Ishikawa (cell line): ENCODE results near the gene ZFAND2B.

Experiments
- CEBPB ChIP-seq: IDR thresholded peaks from 2 replicates; pipeline ENCODE4 v1.6.1; 2012
- CREB1 ChIP-seq: IDR thresholded peaks from 2 replicates; pipeline ENCODE4 v1.6.1; 2012; ENCODE audit warnings: low read depth
- EGR1 ChIP-seq: IDR thresholded peaks from 2 replicates; pipeline ENCODE4 v1.6.1; 2012
- EP300 ChIP-seq: IDR thresholded peaks from 2 replicates; pipeline ENCODE4 v1.6.1; 2012; ENCODE audit warnings: borderline replicate concordance
- FOXM1 ChIP-seq: IDR thresholded peaks from 2 replicates; pipeline ENCODE4 v1.6.1; 2012; ENCODE audit warnings: low read depth, borderline replicate concordance
- NFIC ChIP-seq: IDR thresholded peaks from 2 replicates; pipeline ENCODE4 v1.6.1; 2012
- RAD21 ChIP-seq: IDR thresholded peaks from 2 replicates; pipeline ENCODE4 v1.6.1; 2012; ENCODE audit warnings: low read depth
- TAF1 ChIP-seq: IDR thresholded peaks from 2 replicates; pipeline ENCODE4 v1.6.1; 2012; ENCODE audit warnings: low read depth, mild to moderate bottlenecking
- TCF12 ChIP-seq: IDR thresholded peaks from 2 replicates; pipeline ENCODE4 v1.6.1; 2012; ENCODE audit warnings: low read depth
- TEAD4 ChIP-seq: IDR thresholded peaks from 2 replicates; pipeline ENCODE4 v1.6.1; 2012
- YY1 ChIP-seq: IDR thresholded peaks from 2 replicates; pipeline ENCODE4 v1.6.1; 2012; ENCODE audit warnings: low read depth
- ZBTB7A ChIP-seq: IDR thresholded peaks from 2 replicates; pipeline ENCODE4 v1.6.1; 2012; ENCODE audit warnings: low read depth
- TF ChIP-seq, protein P1 (sequence below): IDR thresholded peaks from 2 replicates; pipeline ENCODE4 v1.6.1; 2012; ENCODE audit warnings: low read depth, mild to moderate bottlenecking
- TF ChIP-seq, protein P2 (sequence below): IDR thresholded peaks from 2 replicates; pipeline ENCODE4 v1.6.1; 2012
- TF ChIP-seq, protein P3 (sequence below): IDR thresholded peaks from 2 replicates; pipeline ENCODE4 v1.6.1; 2012

ZFAND2B gene

DNA sequence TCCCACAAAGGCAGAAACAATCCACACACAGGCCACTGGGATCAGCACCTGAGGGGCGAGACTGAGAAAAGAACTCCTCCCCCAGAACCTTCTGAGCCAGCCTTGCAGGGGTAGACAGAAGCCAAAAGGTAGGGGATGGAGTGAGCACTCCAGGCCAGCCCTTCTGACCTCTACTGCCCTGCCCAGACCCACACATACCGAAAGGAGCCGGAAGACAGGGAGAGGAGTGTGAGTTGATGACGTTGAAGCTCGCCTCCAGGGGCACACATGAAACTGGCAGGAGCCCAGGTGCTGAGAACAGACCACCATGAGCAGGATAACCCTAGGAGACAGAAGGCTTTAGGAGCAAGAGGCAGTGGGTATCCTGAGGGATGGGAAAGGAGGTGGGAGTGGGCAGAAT lies 38.6 kb upstream of the ZFAND2B start:
- TF ChIP-seq TCF12 = no peak
- TF ChIP-seq TEAD4 = no peak
- TF ChIP-seq ZBTB7A = no peak
- TF ChIP-seq, protein P1, sequence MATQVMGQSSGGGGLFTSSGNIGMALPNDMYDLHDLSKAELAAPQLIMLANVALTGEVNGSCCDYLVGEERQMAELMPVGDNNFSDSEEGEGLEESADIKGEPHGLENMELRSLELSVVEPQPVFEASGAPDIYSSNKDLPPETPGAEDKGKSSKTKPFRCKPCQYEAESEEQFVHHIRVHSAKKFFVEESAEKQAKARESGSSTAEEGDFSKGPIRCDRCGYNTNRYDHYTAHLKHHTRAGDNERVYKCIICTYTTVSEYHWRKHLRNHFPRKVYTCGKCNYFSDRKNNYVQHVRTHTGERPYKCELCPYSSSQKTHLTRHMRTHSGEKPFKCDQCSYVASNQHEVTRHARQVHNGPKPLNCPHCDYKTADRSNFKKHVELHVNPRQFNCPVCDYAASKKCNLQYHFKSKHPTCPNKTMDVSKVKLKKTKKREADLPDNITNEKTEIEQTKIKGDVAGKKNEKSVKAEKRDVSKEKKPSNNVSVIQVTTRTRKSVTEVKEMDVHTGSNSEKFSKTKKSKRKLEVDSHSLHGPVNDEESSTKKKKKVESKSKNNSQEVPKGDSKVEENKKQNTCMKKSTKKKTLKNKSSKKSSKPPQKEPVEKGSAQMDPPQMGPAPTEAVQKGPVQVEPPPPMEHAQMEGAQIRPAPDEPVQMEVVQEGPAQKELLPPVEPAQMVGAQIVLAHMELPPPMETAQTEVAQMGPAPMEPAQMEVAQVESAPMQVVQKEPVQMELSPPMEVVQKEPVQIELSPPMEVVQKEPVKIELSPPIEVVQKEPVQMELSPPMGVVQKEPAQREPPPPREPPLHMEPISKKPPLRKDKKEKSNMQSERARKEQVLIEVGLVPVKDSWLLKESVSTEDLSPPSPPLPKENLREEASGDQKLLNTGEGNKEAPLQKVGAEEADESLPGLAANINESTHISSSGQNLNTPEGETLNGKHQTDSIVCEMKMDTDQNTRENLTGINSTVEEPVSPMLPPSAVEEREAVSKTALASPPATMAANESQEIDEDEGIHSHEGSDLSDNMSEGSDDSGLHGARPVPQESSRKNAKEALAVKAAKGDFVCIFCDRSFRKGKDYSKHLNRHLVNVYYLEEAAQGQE = no peak
- TF ChIP-seq, protein P2, sequence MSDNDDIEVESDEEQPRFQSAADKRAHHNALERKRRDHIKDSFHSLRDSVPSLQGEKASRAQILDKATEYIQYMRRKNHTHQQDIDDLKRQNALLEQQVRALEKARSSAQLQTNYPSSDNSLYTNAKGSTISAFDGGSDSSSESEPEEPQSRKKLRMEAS = no peak
- no peak for TF ChIP-seq RAD21
- TF ChIP-seq, protein P3, sequence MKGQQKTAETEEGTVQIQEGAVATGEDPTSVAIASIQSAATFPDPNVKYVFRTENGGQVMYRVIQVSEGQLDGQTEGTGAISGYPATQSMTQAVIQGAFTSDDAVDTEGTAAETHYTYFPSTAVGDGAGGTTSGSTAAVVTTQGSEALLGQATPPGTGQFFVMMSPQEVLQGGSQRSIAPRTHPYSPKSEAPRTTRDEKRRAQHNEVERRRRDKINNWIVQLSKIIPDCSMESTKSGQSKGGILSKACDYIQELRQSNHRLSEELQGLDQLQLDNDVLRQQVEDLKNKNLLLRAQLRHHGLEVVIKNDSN = no peak
- TF ChIP-seq TAF1 = no peak
- TF ChIP-seq EP300 = no peak
- no peak for TF ChIP-seq YY1
- no peak for TF ChIP-seq NFIC
- no peak for TF ChIP-seq EGR1
- TF ChIP-seq FOXM1 = no peak
- no peak for TF ChIP-seq CEBPB
- TF ChIP-seq CREB1 = no peak

DNA sequence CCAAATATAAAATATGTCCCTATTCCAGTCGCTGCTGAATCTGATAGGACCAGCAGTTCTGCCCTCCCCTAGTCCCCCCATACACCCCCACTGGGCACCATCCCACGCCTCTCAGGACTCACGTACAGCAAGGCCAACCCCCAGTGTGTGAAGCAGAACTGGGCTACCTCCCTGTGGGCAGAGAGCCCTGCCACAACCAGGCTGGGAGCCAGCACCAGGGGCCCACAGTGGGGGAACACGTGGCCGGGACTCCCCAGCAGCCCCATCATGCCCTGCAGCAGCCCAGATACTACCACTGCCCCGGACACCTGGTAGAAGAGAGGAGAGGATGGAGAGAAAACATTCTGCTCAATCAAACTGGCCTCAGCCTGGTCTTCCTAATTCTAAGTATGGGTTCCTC lies 38.1 kb upstream of the ZFAND2B start:
- TF ChIP-seq CEBPB (no peak), EGR1 (no peak), FOXM1 (no peak), CREB1 (no peak), ZBTB7A (no peak)

DNA sequence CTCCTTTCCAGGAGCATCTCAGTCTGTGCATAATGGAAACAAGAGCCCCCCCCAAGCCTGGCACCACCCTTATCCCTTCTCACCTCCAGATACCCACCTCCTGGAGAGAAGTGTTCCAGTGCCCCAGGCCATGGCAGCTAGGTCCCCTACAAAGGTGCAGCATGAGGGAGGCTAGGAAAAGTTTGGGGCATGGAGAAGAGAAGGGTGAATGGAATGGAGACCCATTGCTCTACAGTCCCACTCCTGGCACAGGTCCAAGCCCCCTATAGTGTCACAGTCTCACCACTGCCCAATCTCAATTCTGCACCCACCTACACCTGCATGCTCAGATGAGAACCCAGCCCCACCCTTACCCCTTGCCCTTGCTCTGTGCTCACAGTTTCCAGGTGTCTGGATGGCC lies 37.6 kb upstream of the ZFAND2B start:
- TF ChIP-seq YY1 (no peak), TCF12 (no peak), FOXM1 (no peak), ZBTB7A (no peak), TAF1 (no peak), RAD21 (no peak), NFIC (no peak), CREB1 (no peak), TEAD4 (no peak), EGR1 (no peak), EP300 (no peak), CEBPB (no peak)
- TF ChIP-seq, protein P2 = no peak
- TF ChIP-seq, protein P3 = no peak
- TF ChIP-seq, protein P1 = no peak

DNA sequence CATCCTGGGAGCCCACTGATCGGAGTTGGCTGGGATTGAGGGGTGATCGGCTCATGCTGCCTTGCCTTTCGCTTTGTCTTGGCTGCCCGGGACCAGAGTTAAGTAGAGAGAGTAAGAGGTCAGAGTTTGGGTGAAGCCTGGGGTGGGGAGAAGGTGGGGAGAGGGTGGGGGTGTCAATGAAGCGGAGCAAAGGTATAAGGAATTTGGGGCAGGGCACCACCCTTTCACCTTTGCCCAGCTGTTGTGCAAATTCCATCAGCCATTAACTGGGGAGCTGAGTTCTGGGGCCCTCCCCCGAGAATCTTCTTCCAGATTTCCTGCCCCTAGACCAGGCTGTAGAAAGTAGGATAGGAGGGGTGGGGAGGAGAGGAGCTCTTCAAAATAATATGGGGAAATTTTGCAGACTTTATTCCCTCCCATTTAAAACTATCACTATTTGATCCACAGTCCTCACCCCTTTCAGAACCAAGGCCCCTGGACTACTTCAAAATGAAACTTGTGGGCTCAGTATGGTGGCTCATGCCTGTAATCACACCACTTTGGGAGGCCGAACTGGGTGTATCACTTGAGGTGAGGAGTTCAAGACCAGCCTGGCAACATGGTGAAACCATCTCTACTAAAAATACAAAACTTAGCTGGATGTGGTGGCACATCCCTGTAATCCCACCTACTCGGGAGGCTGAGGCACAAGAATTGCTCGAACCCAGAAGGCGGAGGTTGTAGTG lies 36.5 kb upstream of the ZFAND2B start, which contains the start of gene SLC23A3:
Gene SLC23A3 (minus strand): TSS at position 100 of the 725 bp plus-strand sequence. CDS start 45 bp downstream, at position 55.
- TF ChIP-seq, protein P2 = no peak
- no peak for TF ChIP-seq EP300

DNA sequence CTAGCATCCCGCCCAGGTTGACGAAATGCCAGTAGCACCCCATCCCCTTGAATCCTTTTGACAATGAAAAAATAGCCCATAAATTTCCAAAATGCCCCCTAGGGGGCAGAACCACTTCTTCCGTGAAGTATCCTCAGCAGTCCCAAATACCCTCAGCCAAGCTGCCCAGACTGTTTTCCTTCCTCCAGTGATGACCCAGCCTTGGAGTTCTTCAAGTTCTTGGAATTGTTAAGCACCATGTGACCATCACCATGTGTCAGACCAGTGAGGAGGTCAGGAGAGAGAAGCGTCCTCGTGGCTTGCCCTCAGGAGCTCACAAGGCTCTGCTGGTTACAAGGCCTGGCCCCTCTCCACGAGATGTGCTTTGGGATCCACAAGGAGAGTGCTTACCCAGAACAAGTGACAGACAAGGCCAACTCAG lies 35.3 kb upstream of the ZFAND2B start:
- TF ChIP-seq FOXM1 = no peak
- peak; percentile 40; the same call in 1 of the 2 replicates for TF ChIP-seq RAD21
